Stimulated activated CD8-positive, alpha-beta memory T cell treated with anti-CD3 and anti-CD28 coated beads, Interleukin-7, amount 100 ng/mL, for 24 hours (primary cell): ENCODE data around the gene SCRN1.
"Not testable (repeated sequence)": the region's sequence is repeated elsewhere in the genome, so short reads cannot be mapped to it uniquely, and the experiment has no call there.

Source experiments
- DNase-seq: peaks from one replicate; pipeline ENCODE4 v3.0.0-alpha.2; 2020; ENCODE audit warnings: low read depth

Gene SCRN1

DNA sequence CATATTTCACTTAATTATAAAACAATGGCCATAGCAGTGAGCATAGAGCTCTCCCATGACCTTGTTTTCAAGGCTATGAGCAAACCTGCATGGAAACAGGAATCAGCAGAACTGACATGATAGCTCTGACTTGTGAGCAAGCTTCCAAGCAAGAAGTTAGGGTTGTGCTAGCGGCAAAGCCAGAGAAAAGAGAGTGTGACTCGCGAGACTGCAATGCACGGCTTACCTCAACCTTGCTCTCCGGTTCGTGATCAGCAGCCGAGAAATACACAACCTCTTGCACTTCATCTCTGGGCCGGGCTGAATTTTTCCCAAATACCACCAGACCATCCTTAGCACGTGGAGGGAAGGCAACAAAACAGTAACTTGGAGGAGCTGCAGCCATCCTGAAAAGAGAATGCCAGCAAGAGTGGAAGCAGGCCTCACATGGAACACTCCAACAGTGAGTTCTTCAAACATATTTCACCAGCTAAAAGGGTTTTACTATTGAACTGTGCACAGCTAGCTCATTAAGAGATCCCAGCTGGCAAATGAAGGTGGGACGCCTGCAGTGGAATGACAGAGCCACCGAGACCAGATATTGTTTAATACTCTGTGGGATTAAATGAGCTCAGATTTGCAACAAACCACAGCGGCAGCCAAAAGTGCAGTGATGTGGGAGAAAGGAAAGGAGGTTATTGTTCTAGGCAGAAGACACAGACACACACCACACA lies 20.8 kb downstream of the SCRN1 start:
- no peak for DNase-seq

DNA sequence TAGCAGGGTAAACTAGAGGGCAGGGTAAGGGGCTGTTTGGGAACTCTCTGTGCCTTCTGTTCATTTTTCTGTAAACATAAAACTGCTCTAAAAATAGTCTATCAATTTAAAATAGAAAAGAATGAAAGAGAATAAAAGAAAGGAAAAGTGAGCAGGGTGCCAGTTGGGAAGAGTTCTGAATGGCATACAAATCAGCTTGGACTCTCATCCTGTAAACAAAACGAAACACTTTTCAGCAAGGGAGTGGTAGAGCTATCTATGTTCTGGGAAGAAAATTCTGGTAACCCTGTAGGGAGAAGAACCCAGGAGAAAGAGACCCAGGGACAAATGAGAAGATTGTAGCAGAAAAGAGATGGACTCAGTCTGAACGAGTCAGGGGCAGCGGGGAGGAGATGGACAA lies 24.6 kb downstream of the SCRN1 start:
- no peak for DNase-seq

DNA sequence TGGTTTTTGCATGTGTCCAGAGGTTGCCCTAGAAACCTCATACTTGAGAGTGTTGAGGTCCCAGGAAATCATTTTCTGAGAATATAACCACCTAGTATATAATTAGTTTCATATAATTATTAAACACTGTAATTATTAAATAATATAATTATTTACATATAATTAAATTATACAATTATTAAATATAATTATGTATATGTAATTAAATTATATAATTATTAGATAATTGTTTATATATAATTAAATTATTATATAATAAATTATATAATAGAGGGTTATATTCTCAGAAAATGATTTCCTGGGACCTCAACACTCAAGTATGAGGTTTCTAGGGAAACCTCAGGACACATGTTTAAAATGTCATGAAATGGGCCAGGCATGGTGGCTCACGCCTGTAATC lies 27.6 kb downstream of the SCRN1 start:
- DNase-seq, result no peak

DNA sequence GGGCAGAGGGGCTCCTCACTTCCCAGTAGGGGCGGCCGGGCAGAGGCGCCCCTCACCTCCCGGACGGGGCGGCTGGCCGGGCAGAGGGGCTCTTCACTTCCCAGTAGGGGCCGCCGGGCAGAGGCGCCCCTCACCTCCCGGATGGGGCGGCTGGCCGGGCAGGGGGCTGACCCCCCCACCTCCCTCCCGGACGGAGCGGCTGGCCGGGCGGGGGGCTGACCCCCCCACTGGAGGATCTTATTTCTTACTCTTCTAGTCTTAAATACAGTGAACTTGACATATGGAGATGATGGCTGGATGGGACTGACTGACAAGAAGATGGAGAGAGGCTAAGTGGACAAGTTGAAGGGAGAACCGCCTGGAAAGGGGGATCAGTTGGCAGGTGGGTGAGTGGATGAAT lies 28.0 kb downstream of the SCRN1 start:
- DNase-seq, result not testable (repeated sequence)

DNA sequence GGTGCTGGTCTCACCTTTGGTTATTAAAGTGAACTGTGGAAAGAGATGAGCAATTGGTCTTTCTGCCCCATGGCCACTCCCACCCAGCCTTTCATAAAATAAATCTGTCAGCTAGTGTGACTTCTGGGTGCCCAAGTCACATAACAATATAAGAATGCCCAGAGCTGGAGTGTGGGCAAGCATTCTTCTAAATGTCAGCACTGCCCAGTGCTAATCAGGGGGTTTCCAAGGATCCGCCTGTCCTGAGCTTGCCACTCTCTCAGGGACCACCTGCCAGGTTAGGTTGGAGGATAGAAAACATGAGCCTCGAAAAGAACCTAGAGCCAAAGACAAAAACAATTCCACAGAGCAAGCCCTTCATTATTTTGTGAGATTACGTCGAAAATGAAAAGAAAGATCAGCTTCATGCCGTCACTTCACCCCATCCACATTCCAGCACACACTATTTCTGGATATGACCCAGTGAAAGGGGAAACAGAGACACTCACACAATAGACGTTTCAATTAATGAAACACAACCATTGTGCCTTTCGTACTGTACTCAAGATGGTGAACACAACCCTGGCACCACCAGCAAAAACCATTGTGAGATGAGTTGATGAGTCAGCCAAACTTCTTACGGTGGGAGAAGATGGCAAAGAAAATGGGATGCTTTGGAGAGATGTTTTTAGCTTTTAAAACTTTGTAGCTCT lies 30.8 kb downstream of the SCRN1 start:
- no peak for DNase-seq

DNA sequence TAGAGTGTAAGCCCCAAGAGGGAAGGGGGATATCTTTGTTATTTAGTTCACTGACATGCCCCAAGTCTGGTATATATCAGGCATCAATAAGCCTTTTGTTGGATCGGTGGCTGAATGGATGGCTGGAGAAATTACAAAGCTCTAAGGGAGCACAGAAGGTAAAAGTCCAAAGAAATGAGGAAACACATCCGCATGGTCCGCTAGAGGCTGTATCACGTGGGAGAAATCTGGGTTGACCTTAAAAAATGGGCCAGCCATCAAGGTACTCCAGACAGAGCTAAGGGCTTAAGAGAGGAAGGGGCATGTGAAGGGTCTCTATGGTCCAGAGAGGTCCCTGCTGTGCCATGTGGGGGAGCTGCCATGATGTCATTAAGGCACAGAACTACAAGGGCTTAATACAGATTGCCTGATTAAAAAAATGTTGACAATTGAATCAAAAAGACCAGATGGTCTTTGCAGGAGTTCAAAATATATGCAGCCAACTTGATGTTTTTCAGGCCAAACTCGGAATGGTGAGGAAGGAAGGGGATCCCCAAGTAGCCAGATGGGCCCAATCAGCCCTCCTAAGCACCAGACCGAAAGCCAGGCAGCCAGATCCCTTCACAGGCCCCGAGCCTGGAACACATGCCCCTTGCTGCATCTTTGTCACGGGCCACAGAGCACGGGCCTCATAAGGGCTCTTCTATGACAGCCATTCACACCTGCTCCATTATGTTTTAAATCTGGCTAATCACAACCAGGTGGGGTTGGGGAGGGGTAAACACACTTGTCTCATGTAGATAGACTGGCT lies 31.9 kb downstream of the SCRN1 start:
- no peak for DNase-seq

DNA sequence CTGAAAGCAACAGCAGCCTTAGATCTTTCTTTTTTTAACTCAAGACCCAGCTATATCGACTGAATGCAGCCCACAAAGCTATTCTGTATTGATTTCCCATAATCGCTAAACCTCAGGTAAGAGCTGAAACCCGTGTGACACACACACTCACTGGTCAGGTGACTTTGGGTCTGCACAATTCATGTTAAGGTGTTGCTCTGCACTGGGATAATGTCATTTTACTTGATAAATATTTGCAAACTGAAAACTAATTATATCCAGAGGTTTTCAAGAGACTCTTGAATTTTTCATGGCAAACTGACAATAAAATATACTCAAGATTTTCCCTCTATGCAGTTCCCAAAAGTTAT lies 33.1 kb downstream of the SCRN1 start:
- no peak for DNase-seq

DNA sequence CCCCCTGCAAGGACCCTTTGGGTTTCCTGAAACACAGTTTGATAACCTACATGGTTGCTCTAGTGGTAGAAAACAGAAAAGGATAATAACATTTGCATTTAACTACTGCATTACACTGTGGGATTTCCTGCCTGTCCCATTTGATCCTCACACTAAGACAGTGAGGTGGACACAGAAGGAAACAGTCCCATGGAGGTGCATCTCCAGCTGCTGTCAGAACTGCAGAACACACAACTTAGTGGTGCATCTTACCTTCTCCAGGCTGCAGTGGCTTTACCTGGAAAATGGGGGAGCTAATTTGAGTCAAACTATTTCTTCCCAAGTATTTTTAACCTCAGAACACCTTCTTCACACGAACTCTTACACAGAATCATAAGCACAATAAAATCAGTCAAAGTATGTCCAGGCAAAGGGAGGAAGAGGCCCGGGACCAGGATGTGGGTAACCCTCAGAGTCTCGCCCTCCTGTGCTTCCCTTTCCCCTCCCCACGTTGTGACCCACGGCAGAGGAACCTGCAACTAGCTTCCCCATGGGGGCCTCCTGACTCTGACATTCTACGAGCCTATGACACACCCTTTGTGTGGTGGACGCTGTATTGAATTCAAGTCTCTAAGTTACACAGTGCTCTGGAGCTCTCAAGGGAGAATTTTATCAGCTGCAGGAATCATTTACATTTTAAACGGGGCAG lies 33.7 kb downstream of the SCRN1 start:
- DNase-seq, result no peak

DNA sequence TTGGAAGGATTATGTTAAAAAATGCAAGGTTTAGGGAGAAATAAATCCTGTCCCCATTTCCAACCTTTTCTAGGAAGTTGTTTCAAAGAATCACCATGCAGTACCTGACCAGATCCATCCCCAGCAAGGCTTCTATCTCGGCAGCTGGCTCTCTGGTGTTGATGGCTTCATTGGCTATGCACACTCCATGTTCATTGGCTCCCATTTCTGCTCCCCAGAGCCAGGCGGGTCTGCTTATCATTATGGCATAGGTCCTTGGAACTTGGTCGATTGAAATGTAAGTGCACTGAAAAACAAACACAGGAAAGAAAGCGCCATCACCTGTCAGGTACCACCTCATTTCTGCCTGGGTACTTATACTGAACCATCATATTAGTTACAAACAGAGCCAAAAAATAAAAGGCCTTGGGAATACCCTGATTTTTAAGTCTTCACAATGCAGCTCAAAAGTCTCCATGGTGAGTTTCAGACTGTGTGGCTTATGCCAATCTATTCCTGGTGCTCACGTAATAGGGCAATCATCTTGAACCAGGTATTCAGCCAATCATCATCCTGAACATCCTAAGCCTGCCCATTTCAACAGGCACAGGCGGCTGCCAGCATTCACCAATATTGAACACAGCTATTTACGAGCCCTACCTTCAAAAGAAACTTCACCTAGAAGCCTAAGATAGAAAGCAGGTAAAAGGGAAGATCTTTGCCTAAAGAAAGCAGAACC lies 34.4 kb downstream of the SCRN1 start:
- no peak for DNase-seq

DNA sequence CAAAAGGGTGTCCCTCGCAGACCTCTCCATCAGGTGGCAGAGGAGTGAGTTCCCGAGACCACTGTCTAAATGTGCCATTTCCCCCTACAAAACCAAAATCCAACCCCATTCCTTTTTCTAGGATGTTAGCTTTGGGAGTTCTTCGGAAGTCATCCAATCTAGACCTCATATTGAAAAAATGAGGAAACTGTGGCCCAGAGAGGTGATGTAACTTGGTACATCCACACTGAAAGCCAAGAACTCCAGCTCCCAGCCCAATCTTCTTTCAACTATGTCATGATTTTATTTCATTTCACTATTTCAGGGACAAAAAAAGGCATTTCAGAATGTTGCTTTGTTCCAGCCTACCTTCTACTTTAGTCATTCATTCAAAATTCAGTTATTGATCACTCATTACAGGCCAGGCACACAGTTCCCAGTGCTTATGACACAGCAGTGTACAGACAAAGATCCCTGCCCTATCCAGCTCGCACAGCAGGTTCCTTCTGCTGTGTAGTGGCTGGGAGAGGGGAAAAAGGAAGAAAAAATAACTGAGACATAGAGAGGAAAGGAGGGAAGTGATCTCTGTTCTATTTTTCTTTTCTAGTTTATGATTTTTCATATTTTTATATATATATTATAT lies 35.8 kb downstream of the SCRN1 start:
- DNase-seq, result no peak

DNA sequence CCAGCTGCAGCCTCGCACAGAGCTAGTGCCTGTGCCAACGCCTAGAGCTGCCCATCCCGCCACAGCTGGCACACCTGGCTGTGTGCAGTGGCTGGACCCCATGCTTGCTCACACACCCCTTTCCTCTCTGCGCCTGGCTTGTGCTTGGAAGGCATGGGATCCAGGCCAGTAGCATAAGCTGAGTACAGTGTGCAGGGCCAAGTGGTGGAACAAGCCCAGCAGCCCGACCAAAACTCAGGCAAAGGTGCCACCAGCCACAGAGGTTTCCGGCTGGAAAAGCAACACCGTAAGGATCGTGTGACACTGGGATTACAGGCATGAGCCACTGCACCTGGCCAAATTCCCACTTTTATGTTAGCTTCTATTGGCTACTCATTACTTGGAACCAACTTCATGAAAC lies 38.4 kb downstream of the SCRN1 start:
- DNase-seq, result no peak

DNA sequence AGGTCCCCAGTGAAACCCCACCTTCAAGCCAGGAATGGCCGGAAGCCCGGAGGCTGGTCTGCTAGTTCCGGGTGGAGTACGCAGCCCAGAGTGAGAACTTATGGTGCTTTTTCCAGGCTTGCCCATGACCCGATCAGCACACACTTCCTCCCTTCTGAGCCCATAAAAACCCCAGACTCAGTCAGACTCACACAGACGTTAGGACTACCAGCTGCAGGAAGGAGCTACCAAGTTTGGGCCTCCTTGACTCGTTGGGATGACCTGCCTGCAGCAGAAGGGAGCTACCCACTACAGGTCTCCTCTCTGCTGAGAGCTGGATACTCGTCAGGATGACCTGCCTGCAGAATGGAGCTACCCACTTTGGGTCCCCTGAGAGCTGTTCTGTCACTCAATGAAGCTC lies 39.1 kb downstream of the SCRN1 start:
- no peak for DNase-seq

DNA sequence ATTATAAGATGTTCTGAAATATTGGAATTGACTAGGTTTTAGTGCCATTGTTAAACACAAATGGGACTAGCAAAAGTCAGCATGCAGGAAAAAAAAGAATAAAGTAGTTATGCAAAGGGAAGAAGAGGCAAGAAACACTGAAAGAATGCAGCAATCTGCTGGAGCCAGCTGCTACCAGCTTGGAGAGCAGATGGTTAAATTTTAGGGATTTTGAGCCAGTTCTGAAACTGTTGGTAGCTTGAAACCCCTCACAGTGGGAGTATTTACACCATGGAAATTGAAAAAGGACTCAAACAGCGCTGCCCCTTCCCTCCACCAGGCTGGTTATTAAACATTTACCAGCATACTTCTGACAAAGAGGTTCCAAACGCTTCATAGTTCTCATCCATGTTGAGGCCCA lies 41.0 kb downstream of the SCRN1 start:
- DNase-seq, result no peak

DNA sequence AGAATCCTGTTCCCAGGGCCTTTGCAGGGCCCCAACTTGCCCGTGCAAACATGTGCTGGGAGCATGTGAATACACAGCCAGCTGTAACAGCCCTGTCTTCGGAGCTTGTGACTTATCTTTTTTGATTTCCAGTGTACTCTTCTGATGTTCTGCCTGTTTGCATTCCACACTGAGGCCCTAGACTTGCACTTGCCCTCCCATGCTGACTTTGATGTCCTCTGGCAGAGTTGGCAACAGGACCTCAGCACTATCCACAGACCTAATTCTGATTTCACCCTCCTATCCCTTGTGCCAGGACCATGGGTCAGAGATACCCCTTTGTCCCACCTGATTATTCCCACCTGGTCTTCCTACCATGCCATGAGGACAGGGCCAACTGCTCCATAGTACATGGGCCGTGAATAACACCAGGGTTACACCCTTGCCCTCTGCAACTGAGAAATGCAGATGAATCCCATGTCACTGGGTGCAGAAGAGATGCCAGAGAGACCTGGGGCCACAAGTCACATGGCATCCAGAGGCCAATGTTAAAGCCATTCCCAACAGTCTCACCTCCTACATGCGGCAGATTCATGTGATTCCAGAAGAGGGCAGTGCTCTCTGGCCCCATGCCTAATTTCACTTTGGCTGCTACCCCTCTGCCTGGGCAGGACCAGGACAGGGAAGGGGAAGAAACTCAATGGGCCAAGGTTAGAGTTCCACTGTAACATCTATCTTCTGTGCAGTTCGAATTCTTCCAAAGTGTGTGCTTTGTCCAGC lies 43.0 kb downstream of the SCRN1 start:
- DNase-seq, result no peak

DNA sequence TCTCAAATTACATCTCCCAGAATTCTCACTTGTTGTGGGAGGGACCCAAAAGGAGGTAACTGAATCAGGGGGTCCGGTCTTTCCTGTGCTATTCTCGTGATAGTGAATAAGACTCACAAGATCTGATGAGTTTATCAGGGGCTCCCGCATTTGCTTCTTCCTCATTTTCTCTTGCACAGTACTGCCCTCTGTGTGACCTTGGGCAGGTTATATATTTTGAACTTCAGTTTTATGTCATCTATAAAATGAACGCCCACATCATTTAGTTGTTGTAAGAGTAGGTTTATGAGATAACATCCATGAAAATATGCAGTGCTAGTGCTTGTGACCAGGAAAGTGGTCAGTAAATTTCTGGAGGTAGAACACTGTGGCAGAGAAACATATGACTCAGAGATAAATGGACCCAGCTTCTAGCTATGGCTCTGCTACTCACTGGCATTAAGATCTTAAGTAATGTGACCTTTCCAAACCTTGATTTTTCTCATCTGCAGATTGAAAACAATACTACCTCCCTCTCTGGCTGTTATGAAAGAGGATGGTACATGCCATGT lies 44.3 kb downstream of the SCRN1 start:
- no peak for DNase-seq

DNA sequence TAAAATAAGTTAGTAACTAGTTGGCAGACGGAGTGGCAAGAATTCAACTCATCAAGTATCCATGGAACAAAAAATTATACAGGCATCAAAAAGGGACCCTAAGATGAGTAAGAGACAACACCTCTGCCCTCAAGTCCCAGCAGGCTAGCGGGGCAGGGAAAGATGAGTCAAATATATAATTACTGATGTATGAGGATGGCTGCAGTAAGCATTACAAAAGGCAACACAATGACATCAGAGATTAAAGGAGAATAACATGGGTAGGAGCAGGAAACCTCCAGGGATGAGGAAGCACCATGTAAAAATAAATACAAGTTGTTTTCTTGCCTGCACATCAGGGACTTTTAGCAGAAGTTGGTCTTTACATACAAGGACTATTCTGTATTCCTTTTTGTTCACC lies 49.4 kb downstream of the SCRN1 start:
- DNase-seq, result no peak

DNA sequence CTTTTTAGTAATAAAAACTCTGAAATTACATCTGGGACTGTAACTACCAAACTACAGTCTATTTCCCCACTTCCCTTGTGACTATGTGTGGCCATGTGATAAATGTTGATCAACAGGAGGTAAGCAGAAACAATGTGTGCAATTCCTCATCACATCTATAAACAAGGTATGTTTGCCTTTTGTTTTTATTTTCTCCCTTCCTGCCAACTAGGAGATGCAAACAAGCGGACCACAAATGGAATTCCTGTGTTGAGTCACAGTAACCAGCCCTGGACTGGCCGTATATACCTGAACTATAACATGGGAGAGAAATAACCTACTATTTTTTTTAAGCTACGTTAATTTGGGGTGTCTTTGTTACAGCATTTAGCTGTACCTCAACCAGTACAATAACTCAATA lies 52.5 kb downstream of the SCRN1 start:
- DNase-seq, result no peak

DNA sequence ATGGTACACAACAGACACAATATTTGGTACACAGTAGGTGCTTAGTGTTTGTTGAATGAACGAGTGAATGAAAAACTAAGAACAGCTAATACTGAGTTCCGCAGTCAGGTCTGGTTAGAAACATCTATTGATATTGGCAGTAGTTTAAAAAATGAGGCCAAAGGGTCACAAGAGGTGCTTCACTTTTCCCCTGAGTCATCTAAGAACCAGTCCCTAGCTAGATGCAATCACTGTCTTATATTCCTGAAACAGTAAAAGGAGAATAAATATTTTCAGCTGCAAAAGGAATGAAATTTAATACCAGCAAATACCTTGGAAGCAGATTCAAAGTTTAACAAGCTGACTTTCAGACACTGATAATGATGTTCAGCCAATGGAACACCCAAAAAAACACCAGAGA lies 54.5 kb downstream of the SCRN1 start:
- DNase-seq, result no peak

DNA sequence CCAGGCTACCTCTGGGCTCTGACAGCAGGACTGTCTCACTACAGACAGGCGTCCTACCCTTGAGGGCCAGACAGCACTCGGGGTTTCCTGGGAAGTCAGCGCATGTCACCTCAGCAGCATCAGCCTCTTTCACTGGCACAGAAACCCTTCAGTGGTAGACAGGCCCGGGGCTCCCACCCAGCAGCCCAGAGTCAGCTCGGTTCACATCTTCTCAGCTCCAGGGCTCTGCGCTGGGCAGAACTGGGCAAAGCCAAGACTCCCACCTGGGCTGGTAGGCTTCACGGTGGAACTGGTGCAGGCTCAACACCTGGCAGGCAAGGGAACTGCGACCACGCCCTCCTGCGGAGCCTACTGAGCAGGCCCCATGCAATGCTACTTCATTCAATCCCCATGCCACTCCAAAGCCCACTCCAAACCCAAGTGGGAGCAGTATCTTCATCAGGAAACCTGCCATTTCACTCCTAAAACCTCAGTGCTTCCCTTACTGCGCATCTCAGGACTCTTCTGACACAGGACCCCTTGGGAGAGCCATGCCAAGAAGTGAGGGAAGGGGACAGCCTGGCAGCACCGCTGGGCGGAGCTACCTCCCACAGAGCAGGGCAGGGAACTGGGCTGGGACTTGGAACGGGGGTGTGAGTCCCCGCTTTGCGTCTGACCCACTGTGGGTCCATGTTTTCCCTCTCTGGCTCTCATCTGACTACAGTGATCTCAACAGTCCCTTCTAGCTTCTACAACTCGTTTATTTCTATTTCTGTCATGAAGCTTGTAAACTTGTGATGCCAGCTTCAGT lies 60.4 kb downstream of the SCRN1 start:
- DNase-seq, result no peak

DNA sequence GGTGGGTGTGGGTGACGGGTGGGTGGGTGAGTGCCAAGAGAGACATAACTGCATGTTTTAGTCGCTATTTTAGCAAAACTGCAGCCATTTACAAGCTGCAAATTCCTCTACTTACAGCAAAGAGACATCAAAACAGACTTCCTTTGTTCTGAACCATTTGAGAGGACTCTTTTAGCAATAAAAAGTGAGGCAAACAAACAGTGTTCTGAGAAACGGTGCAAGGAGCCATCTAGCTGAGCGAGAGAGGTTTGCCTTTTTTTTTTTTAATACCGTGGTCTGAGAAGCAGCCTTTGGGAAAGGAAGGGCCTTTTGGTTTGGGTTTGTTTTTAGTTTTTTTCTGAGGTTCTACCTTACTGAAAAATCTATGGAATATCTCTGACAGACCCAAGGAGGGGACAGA lies 62.9 kb downstream of the SCRN1 start:
- no peak for DNase-seq
